Keratinocyte (primary cell): ENCODE data around the gene STX16.

ENCODE experiments used
- EZH2 ChIP-seq: IDR thresholded peaks from one replicate; pipeline ENCODE4 v1.6.1; 2012; ENCODE audit warnings: inconsistent platforms, mild to moderate bottlenecking, low read length, moderate library complexity
- TF ChIP-seq, protein P1 (sequence below), 3 experiments: IDR thresholded peaks in 1 of 3; conservative IDR thresholded peaks in 1 of 3; optimal IDR thresholded peaks in 1 of 3; 2 replicates in 2 of 3; 3 replicates in 1 of 3; pipeline versions ENCODE3 to v1.5.1; 2011; ENCODE audit warnings: low read length in 3 of 3, mild to moderate bottlenecking in 3 of 3, moderate library complexity in 2 of 3, control low read depth in 1 of 3, inconsistent platforms in 1 of 3; ENCODE audit not compliant: insufficient read depth in 2 of 3; ENCODE audit errors: extremely low read depth in 1 of 3

DNA sequence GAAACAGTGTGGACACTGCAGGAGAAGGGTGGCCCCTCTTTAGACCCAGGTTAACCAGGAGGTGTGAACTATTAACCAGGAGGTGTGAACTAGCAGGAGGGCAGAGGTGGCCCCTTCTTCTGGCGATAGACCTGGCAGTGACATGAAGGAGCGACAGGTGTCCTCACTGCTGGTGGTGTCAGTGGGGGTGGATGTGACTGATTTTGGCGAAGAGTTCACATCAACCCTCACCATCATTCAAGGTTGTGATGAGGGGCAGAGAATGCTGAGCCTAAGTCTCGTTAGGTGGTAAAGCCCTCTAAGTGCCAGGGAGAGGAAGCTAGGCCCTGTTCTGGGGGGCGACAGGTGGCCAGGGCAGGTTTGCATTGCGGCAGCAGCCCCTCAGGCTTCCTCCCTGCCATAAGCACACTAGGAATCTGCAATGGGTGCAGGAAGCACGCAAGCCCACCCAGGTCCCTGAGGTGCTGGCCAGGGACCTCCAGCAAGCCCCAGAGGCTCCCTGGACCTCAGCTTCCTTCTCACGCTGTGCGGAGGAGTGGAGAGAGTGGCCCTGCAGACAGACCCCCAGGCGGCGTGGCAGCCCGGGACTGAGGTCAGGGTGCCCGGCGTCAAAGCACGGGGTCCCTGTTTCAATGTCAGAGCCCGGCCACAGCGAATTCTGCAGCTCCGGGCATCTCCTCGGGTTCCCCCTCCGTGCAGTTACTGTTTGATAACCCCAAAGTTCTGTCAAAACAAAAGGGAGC lies 55.2 kb downstream of the STX16 start:
- TF ChIP-seq, protein P1, sequence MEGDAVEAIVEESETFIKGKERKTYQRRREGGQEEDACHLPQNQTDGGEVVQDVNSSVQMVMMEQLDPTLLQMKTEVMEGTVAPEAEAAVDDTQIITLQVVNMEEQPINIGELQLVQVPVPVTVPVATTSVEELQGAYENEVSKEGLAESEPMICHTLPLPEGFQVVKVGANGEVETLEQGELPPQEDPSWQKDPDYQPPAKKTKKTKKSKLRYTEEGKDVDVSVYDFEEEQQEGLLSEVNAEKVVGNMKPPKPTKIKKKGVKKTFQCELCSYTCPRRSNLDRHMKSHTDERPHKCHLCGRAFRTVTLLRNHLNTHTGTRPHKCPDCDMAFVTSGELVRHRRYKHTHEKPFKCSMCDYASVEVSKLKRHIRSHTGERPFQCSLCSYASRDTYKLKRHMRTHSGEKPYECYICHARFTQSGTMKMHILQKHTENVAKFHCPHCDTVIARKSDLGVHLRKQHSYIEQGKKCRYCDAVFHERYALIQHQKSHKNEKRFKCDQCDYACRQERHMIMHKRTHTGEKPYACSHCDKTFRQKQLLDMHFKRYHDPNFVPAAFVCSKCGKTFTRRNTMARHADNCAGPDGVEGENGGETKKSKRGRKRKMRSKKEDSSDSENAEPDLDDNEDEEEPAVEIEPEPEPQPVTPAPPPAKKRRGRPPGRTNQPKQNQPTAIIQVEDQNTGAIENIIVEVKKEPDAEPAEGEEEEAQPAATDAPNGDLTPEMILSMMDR (optimal IDR thresholded peaks at IDR 0.05 in 1 of 3, IDR thresholded peaks at IDR 0.05 in 1 of 3, conservative IDR thresholded peaks at IDR 0.05 in 1 of 3; ENCODE audit: extremely low read depth in 1 of 3, insufficient read depth in 2 of 3, low read length in 3 of 3): no peak
- no peak for TF ChIP-seq EZH2
